ENCODE measurements around the gene CHST8.

Gene CHST8

DNA sequence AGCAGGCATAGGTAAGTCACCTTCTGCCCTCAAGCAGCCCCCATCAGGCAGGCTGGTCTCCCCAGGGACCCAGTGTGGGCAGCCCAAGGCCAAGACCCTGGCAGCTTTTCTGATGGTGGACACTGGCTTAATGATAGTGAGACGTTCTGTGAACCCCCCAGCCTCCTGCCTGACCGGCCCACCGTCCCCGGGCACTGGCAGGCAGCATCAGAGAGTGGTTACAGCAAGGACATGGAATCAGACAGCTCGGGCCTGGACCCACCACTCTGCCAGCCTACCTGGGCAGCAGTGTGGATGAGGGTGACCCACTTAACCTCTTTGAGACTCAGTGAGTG lies 129.7 kb downstream of the CHST8 start:
- H3K4me2 ChIP-seq (ENCODE audit: low read depth, low read length): no peak overlapping the region
- no peaks in the 10 kb centered on the region for H3K36me3 ChIP-seq (replicated peaks; ENCODE audit: insufficient read depth, low read length)
- no peaks in the 10 kb centered on the region for H3K4me1 ChIP-seq (ENCODE audit: low read length)
- peaks cover 20% of the 10 kb centered on the region; the same call in 1 of the 2 replicates for H3K27me3 ChIP-seq (replicated peaks; ENCODE audit: insufficient read depth, low read length)
- no peaks in the 10 kb centered on the region for H3F3A ChIP-seq (ENCODE audit: insufficient read depth, low read length)
- no peaks in the 10 kb centered on the region for H3K79me2 ChIP-seq (ENCODE audit: low read length)
- H2AFZ ChIP-seq (ENCODE audit: low read length): no peak overlapping the region
- no peaks in the 10 kb centered on the region for H3K9me2 ChIP-seq (replicated peaks; ENCODE audit: insufficient read depth, low read length)
- H3K9me3 ChIP-seq (replicated peaks; ENCODE audit: insufficient read depth, low read length): no peaks in the 10 kb centered on the region
- no peak for TF ChIP-seq EZH2phosphoT487 (IDR thresholded peaks at IDR 0.05; ENCODE audit: low read length)
- TF ChIP-seq, protein P1, sequence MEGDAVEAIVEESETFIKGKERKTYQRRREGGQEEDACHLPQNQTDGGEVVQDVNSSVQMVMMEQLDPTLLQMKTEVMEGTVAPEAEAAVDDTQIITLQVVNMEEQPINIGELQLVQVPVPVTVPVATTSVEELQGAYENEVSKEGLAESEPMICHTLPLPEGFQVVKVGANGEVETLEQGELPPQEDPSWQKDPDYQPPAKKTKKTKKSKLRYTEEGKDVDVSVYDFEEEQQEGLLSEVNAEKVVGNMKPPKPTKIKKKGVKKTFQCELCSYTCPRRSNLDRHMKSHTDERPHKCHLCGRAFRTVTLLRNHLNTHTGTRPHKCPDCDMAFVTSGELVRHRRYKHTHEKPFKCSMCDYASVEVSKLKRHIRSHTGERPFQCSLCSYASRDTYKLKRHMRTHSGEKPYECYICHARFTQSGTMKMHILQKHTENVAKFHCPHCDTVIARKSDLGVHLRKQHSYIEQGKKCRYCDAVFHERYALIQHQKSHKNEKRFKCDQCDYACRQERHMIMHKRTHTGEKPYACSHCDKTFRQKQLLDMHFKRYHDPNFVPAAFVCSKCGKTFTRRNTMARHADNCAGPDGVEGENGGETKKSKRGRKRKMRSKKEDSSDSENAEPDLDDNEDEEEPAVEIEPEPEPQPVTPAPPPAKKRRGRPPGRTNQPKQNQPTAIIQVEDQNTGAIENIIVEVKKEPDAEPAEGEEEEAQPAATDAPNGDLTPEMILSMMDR (IDR thresholded peaks at IDR 0.05; ENCODE audit: low read length): no peak
- TF ChIP-seq EZH2 (optimal IDR thresholded peaks at IDR 0.05; ENCODE audit: low read depth, low read length): no peak
- no peak overlapping the region for H3K4me3 ChIP-seq (ENCODE audit: low read length)
- H4K20me1 ChIP-seq (ENCODE audit: insufficient read depth, low read length): no peaks in the 10 kb centered on the region
- DNase-seq: no peak
- no peak overlapping the region for H3K9ac ChIP-seq (ENCODE audit: low read length)
- no peak overlapping the region for H3K27ac ChIP-seq (ENCODE audit: low read length)

DNA sequence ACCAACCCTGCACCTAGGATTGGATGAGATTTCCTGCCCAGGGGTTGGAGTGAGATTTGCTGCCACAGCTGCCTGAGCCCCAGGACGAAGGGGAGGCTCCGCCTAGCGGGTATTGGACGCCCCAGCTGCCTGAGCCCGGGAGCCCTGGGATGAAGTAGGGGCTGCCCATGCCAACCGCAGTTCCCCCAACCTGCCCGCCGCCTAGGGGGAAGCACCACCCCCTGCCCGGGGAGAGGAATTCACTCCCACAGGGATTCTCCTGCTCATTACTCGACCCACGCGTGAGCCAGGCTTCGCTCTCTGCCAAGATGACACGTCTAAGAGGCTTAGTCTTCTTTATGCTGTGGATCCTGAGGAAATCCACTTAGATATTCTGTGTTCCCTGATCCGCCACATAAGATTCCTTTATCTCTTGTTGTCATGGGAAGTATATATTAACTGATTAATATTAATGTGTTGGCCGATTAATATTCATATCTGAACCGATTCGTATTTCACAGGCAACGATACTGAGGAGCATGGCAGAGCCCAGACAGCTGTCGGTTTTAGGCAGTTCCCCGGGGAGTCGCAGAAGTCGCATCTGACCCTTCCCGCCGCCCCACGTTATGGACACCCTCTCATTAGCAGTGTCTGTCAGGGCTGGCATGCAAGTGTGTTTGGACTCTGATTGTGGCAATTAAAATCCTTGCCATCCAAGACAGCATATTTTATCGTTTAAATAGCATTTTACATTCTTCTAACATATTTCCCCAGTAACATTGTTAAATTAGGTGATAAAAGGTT lies 130.5 kb downstream of the CHST8 start:
- Histone ChIP-seq H3K27ac (ENCODE audit: low read length) (no peak overlapping the region), H3F3A (ENCODE audit: insufficient read depth, low read length) (no peaks in the 10 kb centered on the region), H3K9ac (ENCODE audit: low read length) (no peak overlapping the region), H3K4me2 (ENCODE audit: low read depth, low read length) (no peak overlapping the region), H3K36me3 (replicated peaks; ENCODE audit: insufficient read depth, low read length) (no peaks in the 10 kb centered on the region), H3K9me2 (replicated peaks; ENCODE audit: insufficient read depth, low read length) (no peaks in the 10 kb centered on the region), H2AFZ (ENCODE audit: low read length) (no peak overlapping the region), H3K79me2 (ENCODE audit: low read length) (no peaks in the 10 kb centered on the region), H3K9me3 (replicated peaks; ENCODE audit: insufficient read depth, low read length) (no peaks in the 10 kb centered on the region), H4K20me1 (ENCODE audit: insufficient read depth, low read length) (no peaks in the 10 kb centered on the region), H3K27me3 (replicated peaks; ENCODE audit: insufficient read depth, low read length) (peaks cover 15% of the 10 kb centered on the region; the same call in 1 of the 2 replicates), H3K4me3 (ENCODE audit: low read length) (no peak overlapping the region), H3K4me1 (ENCODE audit: low read length) (no peaks in the 10 kb centered on the region)
- TF ChIP-seq, protein P1 (IDR thresholded peaks at IDR 0.05; ENCODE audit: low read length): no peak
- TF ChIP-seq EZH2phosphoT487 (IDR thresholded peaks at IDR 0.05; ENCODE audit: low read length): no peak
- no peak for TF ChIP-seq EZH2 (optimal IDR thresholded peaks at IDR 0.05; ENCODE audit: low read depth, low read length)
- DNase-seq: no peak

DNA sequence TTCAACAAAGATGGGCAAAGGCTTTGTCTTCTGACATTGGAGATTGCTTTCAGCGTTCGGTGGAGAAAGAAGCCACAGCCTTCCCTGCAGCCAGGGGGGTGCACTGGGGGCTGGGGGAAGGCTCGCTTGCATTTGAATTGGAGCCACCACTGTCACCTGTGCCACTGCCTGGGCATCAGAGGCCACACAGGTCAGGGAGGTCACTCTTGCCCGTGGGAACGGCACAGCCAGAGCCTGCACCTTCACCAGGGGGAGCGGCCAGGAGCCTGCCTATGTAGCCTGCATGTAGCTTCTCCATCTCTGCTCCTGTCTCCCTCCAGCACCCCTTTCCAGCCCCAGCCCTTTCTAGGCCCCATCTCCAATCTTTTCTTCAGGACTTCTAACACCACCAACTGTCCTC lies 131.2 kb downstream of the CHST8 start:
- TF ChIP-seq, protein P1 (IDR thresholded peaks at IDR 0.05; ENCODE audit: low read length): no peak
- TF ChIP-seq EZH2phosphoT487 (IDR thresholded peaks at IDR 0.05; ENCODE audit: low read length) (no peak), EZH2 (optimal IDR thresholded peaks at IDR 0.05; ENCODE audit: low read depth, low read length) (no peak)
- H3K9me3 ChIP-seq (replicated peaks; ENCODE audit: insufficient read depth, low read length): no peaks in the 10 kb centered on the region
- peaks cover 4% of the 10 kb centered on the region; the same call in 1 of the 2 replicates for H3K4me1 ChIP-seq (ENCODE audit: low read length)

More for the DNA sequence above, 131.2 kb downstream of the CHST8 start:
- no peak for DNase-seq
- Histone ChIP-seq H3K4me3 (ENCODE audit: low read length) (no peak overlapping the region), H4K20me1 (ENCODE audit: insufficient read depth, low read length) (no peaks in the 10 kb centered on the region), H3K27me3 (replicated peaks; ENCODE audit: insufficient read depth, low read length) (peaks cover 9% of the 10 kb centered on the region; the same call in 1 of the 2 replicates), H3K36me3 (replicated peaks; ENCODE audit: insufficient read depth, low read length) (no peaks in the 10 kb centered on the region), H3F3A (ENCODE audit: insufficient read depth, low read length) (no peaks in the 10 kb centered on the region), H3K4me2 (ENCODE audit: low read depth, low read length) (no peak overlapping the region), H3K79me2 (ENCODE audit: low read length) (no peaks in the 10 kb centered on the region), H3K27ac (ENCODE audit: low read length) (no peak overlapping the region), H3K9me2 (replicated peaks; ENCODE audit: insufficient read depth, low read length) (no peaks in the 10 kb centered on the region), H3K9ac (ENCODE audit: low read length) (no peak overlapping the region), H2AFZ (ENCODE audit: low read length) (no peak overlapping the region)
